ENCODE measurements around the gene SUMF1.

DNA sequence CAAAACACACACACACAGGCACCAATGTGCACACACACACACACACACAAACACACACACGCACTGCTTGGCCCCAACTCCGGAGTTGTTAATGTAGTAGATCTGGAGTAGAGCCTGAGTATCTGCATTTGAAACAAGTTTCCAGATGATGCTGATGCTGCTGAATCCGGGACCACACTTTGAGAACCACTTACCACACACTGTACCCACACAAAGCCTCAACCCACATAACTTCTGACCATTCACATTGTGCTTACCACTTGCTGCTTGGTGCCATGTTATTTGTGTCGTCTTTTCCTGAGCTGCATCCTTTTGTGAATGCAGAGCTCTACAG lies 127.0 kb downstream of the SUMF1 start:
- TF ChIP-seq, protein P1, sequence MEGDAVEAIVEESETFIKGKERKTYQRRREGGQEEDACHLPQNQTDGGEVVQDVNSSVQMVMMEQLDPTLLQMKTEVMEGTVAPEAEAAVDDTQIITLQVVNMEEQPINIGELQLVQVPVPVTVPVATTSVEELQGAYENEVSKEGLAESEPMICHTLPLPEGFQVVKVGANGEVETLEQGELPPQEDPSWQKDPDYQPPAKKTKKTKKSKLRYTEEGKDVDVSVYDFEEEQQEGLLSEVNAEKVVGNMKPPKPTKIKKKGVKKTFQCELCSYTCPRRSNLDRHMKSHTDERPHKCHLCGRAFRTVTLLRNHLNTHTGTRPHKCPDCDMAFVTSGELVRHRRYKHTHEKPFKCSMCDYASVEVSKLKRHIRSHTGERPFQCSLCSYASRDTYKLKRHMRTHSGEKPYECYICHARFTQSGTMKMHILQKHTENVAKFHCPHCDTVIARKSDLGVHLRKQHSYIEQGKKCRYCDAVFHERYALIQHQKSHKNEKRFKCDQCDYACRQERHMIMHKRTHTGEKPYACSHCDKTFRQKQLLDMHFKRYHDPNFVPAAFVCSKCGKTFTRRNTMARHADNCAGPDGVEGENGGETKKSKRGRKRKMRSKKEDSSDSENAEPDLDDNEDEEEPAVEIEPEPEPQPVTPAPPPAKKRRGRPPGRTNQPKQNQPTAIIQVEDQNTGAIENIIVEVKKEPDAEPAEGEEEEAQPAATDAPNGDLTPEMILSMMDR (IDR thresholded peaks at IDR 0.05; ENCODE audit: low read length), result no peak
- no peak for TF ChIP-seq EZH2 (optimal IDR thresholded peaks at IDR 0.05; ENCODE audit: low read depth, low read length)
